Thoracic aorta (tissue), 2 donors: ENCODE measurements around the gene NFASC. TPM values are rescaled to one million over a fixed set of nuclear protein-coding genes. Genes with fewer than 3 reads are reported as not detected.

Source experiments
- ATAC-seq: fragments of 150-250 bp; one replicate; pipeline ENCODE4 v1.8.0; 2017; ENCODE audit warnings: low read depth; ENCODE audit not compliant: insufficient number of reproducible peaks, low FRiP score
- DNase-seq: peaks from one replicate; pipeline ENCODE4 v3.0.0-alpha.2; 2020; ENCODE audit warnings: low spot score
- H3K27ac ChIP-seq, 2 donors: fragments of 200-600 bp; sonication (generic); 1 replicate in 1 of 2; 2 replicates in 1 of 2; pipeline ENCODE4 v1.5.1; 2016; ENCODE audit warnings: mild to moderate bottlenecking in 2 of 2, moderate library complexity in 2 of 2
- H3K27me3 ChIP-seq: fragments of 200-600 bp; sonication (generic); replicated peaks from 2 replicates; pipeline ENCODE4 v1.6.0; 2016; ENCODE audit warnings: mild to moderate bottlenecking; ENCODE audit not compliant: insufficient read depth
- H3K36me3 ChIP-seq: fragments of 200-600 bp; sonication (generic); one replicate; pipeline ENCODE4 v1.5.1; 2016
- H3K4me1 ChIP-seq, 2 donors: fragments of 200-600 bp; sonication (generic); 1 replicate in 1 of 2; 2 replicates in 1 of 2; pipeline versions ENCODE4 v1.5.1 to v1.6.0; 2016; ENCODE audit warnings: low read depth in 2 of 2, mild to moderate bottlenecking in 1 of 2; ENCODE audit not compliant: control insufficient read depth in 1 of 2
- H3K4me3 ChIP-seq: fragments of 200-600 bp; sonication (generic); 2 replicates; pipeline ENCODE4 v1.5.1; 2016; ENCODE audit warnings: mild to moderate bottlenecking
- H3K9me3 ChIP-seq: fragments of 200-600 bp; sonication (generic); 2 replicates; pipeline ENCODE4 v1.5.1; 2016
- CTCF ChIP-seq: fragments of 200-600 bp; sonication (generic); IDR thresholded peaks from one replicate; pipeline ENCODE4 v1.5.1; 2019; ENCODE audit warnings: antibody characterized with exemption
- total RNA-seq, 2 donors: library from RNA; depleted of rRNA; stranded (reverse); fragments of >200 nt; gene quantifications; one replicate each; pipeline versions ENCODE4 v1.1.0 to v1.2.3, GENCODE V29; 2016

NFASC gene
- total RNA-seq, 2 donors from 2014 or later, result 26.2 to 29.5 TPM

- H3K36me3 ChIP-seq, result no peaks in the 10 kb centered on the region
- no peak overlapping the region for H3K27ac ChIP-seq
- H3K4me3 ChIP-seq, result no peak overlapping the region
- TF ChIP-seq CTCF, result no peak
- no peaks in the 10 kb centered on the region for H3K9me3 ChIP-seq
- DNase-seq, result no peak
- H3K27me3 ChIP-seq, result no peaks in the 10 kb centered on the region
- no peak for ATAC-seq
- no peaks in the 10 kb centered on the region for H3K4me1 ChIP-seq
These were observed 166.9 kb downstream of the NFASC start for GRCh38 chr1:205037539-205037938.

- no peak for TF ChIP-seq CTCF
- ATAC-seq, result no peak
- no peak overlapping the region for H3K27ac ChIP-seq
- H3K4me1 ChIP-seq, result peaks cover 0 to 3% of the 10 kb centered on the region in 2 donors
- no peak for DNase-seq
- H3K27me3 ChIP-seq, result no peaks in the 10 kb centered on the region
- no peaks in the 10 kb centered on the region for H3K36me3 ChIP-seq
- H3K9me3 ChIP-seq, result no peaks in the 10 kb centered on the region
- H3K4me3 ChIP-seq, result no peak overlapping the region
These were observed 167.6 kb downstream of the NFASC start for GRCh38 chr1:205038132-205038786.

- no peaks in the 10 kb centered on the region for H3K36me3 ChIP-seq
- H3K4me1 ChIP-seq, result peaks cover 0 to 6% of the 10 kb centered on the region in 2 donors
- no peaks in the 10 kb centered on the region for H3K9me3 ChIP-seq
- no peak overlapping the region for H3K27ac ChIP-seq
- no peak for ATAC-seq
- no peak for TF ChIP-seq CTCF
- H3K27me3 ChIP-seq, result no peaks in the 10 kb centered on the region
- no peak for DNase-seq
- H3K4me3 ChIP-seq, result no peak overlapping the region
These were observed 170.5 kb downstream of the NFASC start for GRCh38 chr1:205041001-205041715.

- no peaks in the 10 kb centered on the region for H3K9me3 ChIP-seq
- H3K4me1 ChIP-seq, result peaks cover 0 to 6% of the 10 kb centered on the region in 2 donors
- H3K4me3 ChIP-seq, result no peak overlapping the region
- H3K36me3 ChIP-seq, result no peaks in the 10 kb centered on the region
- no peak overlapping the region for H3K27ac ChIP-seq
- no peaks in the 10 kb centered on the region for H3K27me3 ChIP-seq
- TF ChIP-seq CTCF, result no peak
- DNase-seq, result no peak
- ATAC-seq, result no peak
These were observed 171.6 kb downstream of the NFASC start for GRCh38 chr1:205041998-205042910.
